Progenitor cell of endocrine pancreas (in vitro differentiated cells): Measurements from ENCODE around the gene PDZD11. TPM values are rescaled to one million over a fixed set of nuclear protein-coding genes. Genes with fewer than 3 reads are reported as not detected.
"Not testable (repeated sequence)": the region's sequence is repeated elsewhere in the genome, so short reads cannot be mapped to it uniquely, and the experiment has no call there.

Source experiments
- DNase-seq: peaks from one replicate; pipeline ENCODE4 v3.0.0; 2021; ENCODE audit warnings: low spot score; ENCODE audit not compliant: unreplicated experiment
- H3K27ac Mint-ChIP-seq: 2 replicates; pipeline ENCODE4 v1.8.0; 2021; ENCODE audit warnings: mild to moderate bottlenecking, moderate library complexity, mixed read lengths
- H3K27me3 Mint-ChIP-seq: 2 replicates; pipeline ENCODE4 v1.8.0; 2021; ENCODE audit warnings: mixed read lengths
- H3K36me3 Mint-ChIP-seq: 2 replicates; pipeline ENCODE4 v1.8.0; 2022; ENCODE audit warnings: mixed read lengths; ENCODE audit not compliant: insufficient read depth
- H3K4me1 Mint-ChIP-seq: 2 replicates; pipeline ENCODE4 v1.8.0; 2021; ENCODE audit warnings: low read depth, mixed read lengths
- H3K4me3 Mint-ChIP-seq: 2 replicates; pipeline ENCODE4 v1.8.0; 2021; ENCODE audit warnings: low read depth, mild to moderate bottlenecking, moderate library complexity, mixed read lengths
- H3K9me3 Mint-ChIP-seq: 2 replicates; pipeline ENCODE4 v1.8.0; 2021; ENCODE audit warnings: low read depth, mixed read lengths
- total RNA-seq: library from RNA; stranded (reverse); gene quantifications from 2 replicates; pipeline ENCODE4 v1.2.1, GENCODE V29; 2021
- TF ChIP-seq, protein P1 (sequence below): fragments of 200-600 bp; sonication (generic); IDR thresholded peaks from one replicate; pipeline ENCODE4 v1.5.0; 2021; ENCODE audit warnings: antibody characterized with exemption, mild to moderate bottlenecking; ENCODE audit not compliant: unreplicated experiment

PDZD11 gene
- total RNA-seq, 1 donor from 2014 or later, result 38.2 TPM

DNA sequence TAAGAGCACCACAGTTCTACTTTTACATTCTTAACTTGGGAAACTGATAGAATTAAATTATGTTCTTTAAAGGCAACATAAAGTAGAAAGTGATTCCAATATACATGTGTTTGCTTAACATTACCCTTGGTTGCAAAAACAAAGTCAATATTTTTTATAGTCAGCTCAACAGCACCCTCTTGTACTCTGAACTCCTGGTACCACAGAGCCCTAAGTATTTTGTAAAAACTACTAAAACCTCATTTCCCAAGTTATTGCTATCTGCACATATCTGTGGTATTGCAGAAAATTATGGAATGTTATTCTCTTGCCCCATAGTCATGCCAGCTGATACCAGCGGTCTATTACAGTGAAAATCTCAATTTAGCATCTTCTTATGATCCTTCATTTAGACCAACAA lies 3.1 kb upstream of the PDZD11 start:
- TF ChIP-seq, protein P1, sequence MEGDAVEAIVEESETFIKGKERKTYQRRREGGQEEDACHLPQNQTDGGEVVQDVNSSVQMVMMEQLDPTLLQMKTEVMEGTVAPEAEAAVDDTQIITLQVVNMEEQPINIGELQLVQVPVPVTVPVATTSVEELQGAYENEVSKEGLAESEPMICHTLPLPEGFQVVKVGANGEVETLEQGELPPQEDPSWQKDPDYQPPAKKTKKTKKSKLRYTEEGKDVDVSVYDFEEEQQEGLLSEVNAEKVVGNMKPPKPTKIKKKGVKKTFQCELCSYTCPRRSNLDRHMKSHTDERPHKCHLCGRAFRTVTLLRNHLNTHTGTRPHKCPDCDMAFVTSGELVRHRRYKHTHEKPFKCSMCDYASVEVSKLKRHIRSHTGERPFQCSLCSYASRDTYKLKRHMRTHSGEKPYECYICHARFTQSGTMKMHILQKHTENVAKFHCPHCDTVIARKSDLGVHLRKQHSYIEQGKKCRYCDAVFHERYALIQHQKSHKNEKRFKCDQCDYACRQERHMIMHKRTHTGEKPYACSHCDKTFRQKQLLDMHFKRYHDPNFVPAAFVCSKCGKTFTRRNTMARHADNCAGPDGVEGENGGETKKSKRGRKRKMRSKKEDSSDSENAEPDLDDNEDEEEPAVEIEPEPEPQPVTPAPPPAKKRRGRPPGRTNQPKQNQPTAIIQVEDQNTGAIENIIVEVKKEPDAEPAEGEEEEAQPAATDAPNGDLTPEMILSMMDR, result no peak
- Mint-ChIP-seq H3K9me3 (peaks cover 8% of the 10 kb centered on the region), H3K36me3 (no peaks in the 10 kb centered on the region), H3K27ac (no peak overlapping the region), H3K27me3 (no peaks in the 10 kb centered on the region), H3K4me3 (no peak overlapping the region), H3K4me1 (peaks cover 9% of the 10 kb centered on the region)
- DNase-seq, result no peak

DNA sequence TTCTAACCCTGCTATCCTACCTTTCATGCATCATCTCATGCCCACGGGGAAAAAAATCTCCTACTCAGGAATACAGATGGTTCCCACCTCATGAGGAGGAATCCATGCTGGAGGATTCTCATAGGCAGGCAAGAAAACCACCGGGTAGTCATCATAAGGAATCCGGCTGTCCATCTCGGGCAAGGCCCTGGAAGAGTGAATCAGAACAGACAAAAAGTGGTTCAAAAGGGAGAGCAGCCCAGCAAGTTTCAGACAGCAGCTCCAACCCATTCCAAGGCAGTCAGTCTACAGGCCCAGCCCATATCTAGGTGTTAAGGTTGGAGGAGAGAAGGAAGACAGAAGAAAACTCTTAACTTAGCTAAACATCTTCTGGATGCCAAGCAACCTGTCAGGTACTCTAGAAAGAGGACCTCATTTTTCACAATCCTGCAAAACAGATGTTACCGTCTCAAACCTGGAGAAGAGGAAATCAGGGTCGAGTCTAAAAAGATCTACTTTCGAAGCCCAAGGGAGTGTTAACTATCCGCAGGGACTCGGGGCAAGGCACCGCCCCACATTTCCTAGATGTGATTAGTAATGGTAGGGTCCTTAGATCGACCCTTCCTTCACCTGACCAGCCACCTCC lies 447 bp downstream of the PDZD11 start:
- TF ChIP-seq, protein P1, result no peak
- H3K27ac Mint-ChIP-seq, result peak overlapping the region; percentile 88

DNA sequence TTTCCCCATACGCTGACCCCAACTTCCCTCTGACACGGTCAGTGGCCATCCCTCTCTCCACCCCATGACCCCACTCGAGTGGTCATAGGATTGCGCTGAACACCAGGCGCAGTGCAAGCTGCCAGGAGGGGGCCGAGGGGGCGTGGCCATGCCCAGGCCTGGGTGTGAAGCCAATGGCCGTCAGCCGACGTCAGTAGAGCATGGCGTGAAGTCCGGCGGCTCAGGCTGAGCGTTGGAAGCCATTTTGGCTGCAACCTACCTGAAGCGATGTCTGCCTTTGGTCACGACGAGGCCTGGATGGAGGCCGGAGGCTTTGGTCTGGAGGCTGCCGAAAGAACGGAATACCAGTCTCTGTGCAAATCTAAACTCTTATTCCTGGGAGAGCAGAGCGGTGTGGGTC lies 7.8 kb downstream of the PDZD11 start, which contains the start of gene RAB41:
RAB41 (plus strand) TSS at position 222 of the 400 bp plus-strand sequence; CDS start at position 268, 46 bp downstream.
- no peak within 1 kb of the TSS for H3K27ac Mint-ChIP-seq
- no peaks in the 10 kb centered on the region for H3K27me3 Mint-ChIP-seq
- peaks cover 6% of the 10 kb centered on the region for H3K36me3 Mint-ChIP-seq
- TF ChIP-seq, protein P1, result no peak
- H3K4me1 Mint-ChIP-seq, result peaks cover 2% of the 10 kb centered on the region
- peaks cover 8% of the 10 kb centered on the region for H3K9me3 Mint-ChIP-seq
- H3K4me3 Mint-ChIP-seq, result no peak within 1 kb of the TSS
- DNase-seq, result no peak

More for the DNA sequence above, 447 bp downstream of the PDZD11 start:
- no peak for DNase-seq
- Mint-ChIP-seq H3K4me1 (peaks cover 9% of the 10 kb centered on the region), H3K4me3 (peak overlapping the region; percentile 91), H3K9me3 (peaks cover 2% of the 10 kb centered on the region), H3K36me3 (no peaks in the 10 kb centered on the region), H3K27me3 (no peaks in the 10 kb centered on the region)

- H3K36me3 Mint-ChIP-seq, result peaks cover 6% of the 10 kb centered on the region
- H3K27me3 Mint-ChIP-seq, result no peaks in the 10 kb centered on the region
- no peak overlapping the region for H3K4me3 Mint-ChIP-seq
- H3K4me1 Mint-ChIP-seq, result peaks cover 2% of the 10 kb centered on the region
- DNase-seq, result no peak
- H3K9me3 Mint-ChIP-seq, result peaks cover 11% of the 10 kb centered on the region
- no peak overlapping the region for H3K27ac Mint-ChIP-seq
- TF ChIP-seq, protein P1, result no peak
These were observed 9.2 kb downstream of the PDZD11 start for GRCh38 chrX:70280573-70280972.

DNA sequence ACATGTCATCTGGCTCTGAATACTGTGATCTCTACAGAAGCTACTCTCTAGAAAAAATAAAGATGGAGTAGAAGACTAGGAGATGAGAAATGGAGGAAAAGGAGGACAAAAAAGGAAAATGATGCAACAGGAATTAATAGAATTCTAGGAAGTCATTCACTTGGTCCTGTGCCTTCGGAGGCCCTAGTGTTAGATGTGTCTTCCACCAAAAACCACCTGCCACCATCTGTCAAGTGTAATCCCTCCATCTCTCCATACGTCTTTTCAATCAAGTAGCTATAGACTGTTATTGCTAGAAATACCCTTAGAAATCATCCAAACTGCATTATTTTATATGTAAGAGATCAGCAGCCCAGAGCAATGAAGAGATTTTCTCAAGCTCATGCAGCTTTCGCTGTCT lies 10.6 kb downstream of the PDZD11 start:
- no peak overlapping the region for H3K4me3 Mint-ChIP-seq
- H3K9me3 Mint-ChIP-seq, result peaks cover 11% of the 10 kb centered on the region
- H3K36me3 Mint-ChIP-seq, result peaks cover 6% of the 10 kb centered on the region
- DNase-seq, result no peak
- no peaks in the 10 kb centered on the region for H3K27me3 Mint-ChIP-seq
- TF ChIP-seq, protein P1, result no peak
- no peak overlapping the region for H3K27ac Mint-ChIP-seq
- peaks cover 1% of the 10 kb centered on the region for H3K4me1 Mint-ChIP-seq

- not testable (repeated sequence) for H3K27ac Mint-ChIP-seq, DNase-seq, H3K4me3 Mint-ChIP-seq, H3K4me1 Mint-ChIP-seq, H3K36me3 Mint-ChIP-seq, H3K27me3 Mint-ChIP-seq
- H3K9me3 Mint-ChIP-seq, result peaks cover 13% of the 10 kb centered on the region
These were observed 15.7 kb downstream of the PDZD11 start for GRCh38 chrX:70274029-70274428.
